A673 (cell line): ENCODE data around the gene UTY. TPM values are rescaled to one million over a fixed set of nuclear protein-coding genes. Genes with fewer than 3 reads are reported as not detected.

Experiments
- BruUV-seq: library from RNA; stranded (reverse); fragments of 400-500 nt; replicated peaks from 2 replicates; lab custom pipeline; 2021; lab: Mats Ljungman, UMichigan
- CTCF ChIA-PET: fragments of 300-600 bp; sonication (Branson Sonifier 250); formaldehyde crosslinking; loops from one replicate; lab custom pipeline; 2022; ENCODE audit warnings: antibody characterized with exemption; lab: Charles Lee
- POLR2A ChIA-PET: fragments of 300-600 bp; sonication (Branson Sonifier 250); formaldehyde crosslinking; loops from one replicate; lab custom pipeline; 2022; ENCODE audit warnings: antibody characterized with exemption; ENCODE audit not compliant: low non-redundant PET; lab: Charles Lee
- DNase-seq: peaks from one replicate; pipeline ENCODE4 v3.0.0-alpha.2; 2015; ENCODE audit warnings: low spot score
- H3K27ac ChIP-seq: fragments of 200-600 bp; sonication (generic); 2 replicates; pipeline ENCODE4 v1.5.1; 2016; ENCODE audit warnings: mixed run types, low read depth, mild to moderate bottlenecking, mixed read lengths, antibody characterized with exemption, low read length; ENCODE audit not compliant: poor library complexity, severe bottlenecking
- H3K27me3 ChIP-seq: fragments of 200-600 bp; sonication (generic); replicated peaks from 2 replicates; pipeline ENCODE4 v1.6.1; 2017; ENCODE audit warnings: mixed run types, low read depth, mild to moderate bottlenecking, mixed read lengths, antibody characterized with exemption, low read length; ENCODE audit not compliant: insufficient read depth, poor library complexity
- H3K36me3 ChIP-seq: fragments of 200-600 bp; sonication (generic); 2 replicates; pipeline ENCODE4 v1.6.1; 2016; ENCODE audit warnings: mixed run types, mild to moderate bottlenecking, mixed read lengths, antibody characterized with exemption, low read length; ENCODE audit not compliant: insufficient read depth, poor library complexity, severe bottlenecking
- H3K4me1 ChIP-seq: fragments of 200-600 bp; sonication (generic); 2 replicates; pipeline ENCODE4 v1.6.1; 2017; ENCODE audit warnings: mixed run types, mild to moderate bottlenecking, mixed read lengths, antibody characterized with exemption, low read length; ENCODE audit not compliant: insufficient read depth, poor library complexity, severe bottlenecking
- H3K4me3 ChIP-seq: fragments of 200-600 bp; sonication (generic); 2 replicates; pipeline ENCODE4 v1.5.1; 2016; ENCODE audit warnings: low read depth, mixed run types, mild to moderate bottlenecking, mixed read lengths, low read length; ENCODE audit not compliant: poor library complexity, severe bottlenecking
- H3K9me3 ChIP-seq: fragments of 200-600 bp; sonication (generic); 2 replicates; pipeline ENCODE4 v1.6.1; 2016; ENCODE audit warnings: mixed run types, low read depth, mild to moderate bottlenecking, mixed read lengths, antibody characterized with exemption, low read length; ENCODE audit not compliant: poor library complexity, severe bottlenecking
- EZH2 ChIP-seq: fragments of 200-600 bp; sonication (generic); IDR thresholded peaks from 2 replicates; pipeline ENCODE4 v1.6.1; 2017; ENCODE audit warnings: borderline replicate concordance, low read depth, mild to moderate bottlenecking, mixed read lengths, antibody characterized with exemption, low read length; ENCODE audit not compliant: poor library complexity, severe bottlenecking
- intact Hi-C: fragments of 100-400 bp; cut with micrococcal nuclease; formaldehyde crosslinking; loops from one replicate; pipeline ENCODE4 v1.10.0; 2022; ENCODE audit not compliant: unreplicated experiment
- total RNA-seq: library from RNA; stranded (reverse); gene quantifications from 2 replicates; pipeline ENCODE4 v1.2.3, GENCODE V29; 2021
- TF ChIP-seq, protein P1 (sequence below): fragments of 300-800, 200-600 bp; sonication (generic); conservative IDR thresholded peaks from 2 replicates; pipeline ENCODE4 v1.5.1; 2017; ENCODE audit warnings: low read depth, mild to moderate bottlenecking, antibody characterized with exemption, low read length, moderate library complexity, mixed read lengths

Gene UTY
- total RNA-seq, 1 experiment from 2014 or later: not detected

GRCh38 chrY:13451572-13451971 is 28.3 kb downstream of the UTY start:
- no peaks in the 10 kb centered on the region for H3K4me1 ChIP-seq
- H3K27me3 ChIP-seq: no peaks in the 10 kb centered on the region
- H3K36me3 ChIP-seq: no peaks in the 10 kb centered on the region
- intact Hi-C loops: no loop called here
- no TSS peak for BruUV-seq
- no peak for TF ChIP-seq EZH2
- TF ChIP-seq, protein P1, sequence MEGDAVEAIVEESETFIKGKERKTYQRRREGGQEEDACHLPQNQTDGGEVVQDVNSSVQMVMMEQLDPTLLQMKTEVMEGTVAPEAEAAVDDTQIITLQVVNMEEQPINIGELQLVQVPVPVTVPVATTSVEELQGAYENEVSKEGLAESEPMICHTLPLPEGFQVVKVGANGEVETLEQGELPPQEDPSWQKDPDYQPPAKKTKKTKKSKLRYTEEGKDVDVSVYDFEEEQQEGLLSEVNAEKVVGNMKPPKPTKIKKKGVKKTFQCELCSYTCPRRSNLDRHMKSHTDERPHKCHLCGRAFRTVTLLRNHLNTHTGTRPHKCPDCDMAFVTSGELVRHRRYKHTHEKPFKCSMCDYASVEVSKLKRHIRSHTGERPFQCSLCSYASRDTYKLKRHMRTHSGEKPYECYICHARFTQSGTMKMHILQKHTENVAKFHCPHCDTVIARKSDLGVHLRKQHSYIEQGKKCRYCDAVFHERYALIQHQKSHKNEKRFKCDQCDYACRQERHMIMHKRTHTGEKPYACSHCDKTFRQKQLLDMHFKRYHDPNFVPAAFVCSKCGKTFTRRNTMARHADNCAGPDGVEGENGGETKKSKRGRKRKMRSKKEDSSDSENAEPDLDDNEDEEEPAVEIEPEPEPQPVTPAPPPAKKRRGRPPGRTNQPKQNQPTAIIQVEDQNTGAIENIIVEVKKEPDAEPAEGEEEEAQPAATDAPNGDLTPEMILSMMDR: no peak
- H3K4me3 ChIP-seq: no peak overlapping the region
- no peaks in the 10 kb centered on the region for H3K9me3 ChIP-seq
- DNase-seq: no peak
- no peak overlapping the region for H3K27ac ChIP-seq
- POLR2A ChIA-PET: no interaction called here
- CTCF ChIA-PET: no interaction called here

GRCh38 chrY:13450596-13451130 is 29.2 kb downstream of the UTY start:
- no peak for DNase-seq
- no peaks in the 10 kb centered on the region for H3K27me3 ChIP-seq
- intact Hi-C loops: no loop called here
- ChIA-PET POLR2A (no interaction called here), CTCF (no interaction called here)
- no peaks in the 10 kb centered on the region for H3K36me3 ChIP-seq
- no peak overlapping the region for H3K4me3 ChIP-seq
- no peaks in the 10 kb centered on the region for H3K4me1 ChIP-seq
- TF ChIP-seq EZH2: no peak
- TF ChIP-seq, protein P1: no peak
- BruUV-seq: no TSS peak
- no peak overlapping the region for H3K27ac ChIP-seq
- H3K9me3 ChIP-seq: no peaks in the 10 kb centered on the region

GRCh38 chrY:13445566-13445965 is 34.3 kb downstream of the UTY start:
- CTCF ChIA-PET: no interaction called here

More at GRCh38 chrY:13445566-13445965, 34.3 kb downstream of the UTY start:
- Histone ChIP-seq H3K27ac (no peak overlapping the region), H3K27me3 (no peaks in the 10 kb centered on the region), H3K4me3 (no peak overlapping the region), H3K4me1 (no peaks in the 10 kb centered on the region), H3K9me3 (no peaks in the 10 kb centered on the region), H3K36me3 (no peaks in the 10 kb centered on the region)
- intact Hi-C loops: no loop called here
- TF ChIP-seq, protein P1: no peak
- TF ChIP-seq EZH2: no peak
- no TSS peak for BruUV-seq
- POLR2A ChIA-PET: no interaction called here
- DNase-seq: no peak
